ENCODE measurements around the gene PCDHB4. TPM values are rescaled to one million over a fixed set of nuclear protein-coding genes. Genes with fewer than 3 reads are reported as not detected.

Gene PCDHB4
- total and polyA plus RNA-seq, 2 of the 8 experiments (the other 6 are each of a cell fraction or from before 2014, with no cell fraction given): 1.3 to 1.5 TPM

- ChIA-PET CTCF (ENCODE audit: partially characterized antibody) (interaction anchor here (0.7 to 3.3 kb wide), 45 partner anchors 8 to 442 kb away, joined by 3 to 23 read pairs (median 4); partner anchors contain the start of genes PCDHA4, PCDHB10, PCDHB11 and PCDHB13), POLR2A (ENCODE audit: partially characterized antibody) (interaction anchor here (1.3 to 2.0 kb wide), 3 partner anchors 14 to 198 kb away, joined by 4 to 11 read pairs (median 4); partner anchors contain the start of genes PCDHB5 and TAF7)
- Histone ChIP-seq H3K23me2 (ENCODE audit: low read depth, low read length) (no peaks in the 10 kb centered on the region), H4K5ac (ENCODE audit: insufficient read length, low read depth, low read length) (no peak overlapping the region), H2BK15ac (ENCODE audit: low read length) (no peak overlapping the region), H3K9me3 (ENCODE audit: insufficient read depth in 2 of 2, low read depth in 1 of 2, low read length in 1 of 2) (no peaks in the 10 kb centered on the region; a peak in 1 of 4 replicates), H3K56ac (replicated peaks; ENCODE audit: insufficient read length, low read depth, low read length) (no peak overlapping the region), H3K18ac (ENCODE audit: extremely low read depth, low read length) (no peak overlapping the region), H2AK5ac (ENCODE audit: low read depth, low read length) (no peak overlapping the region), H3K23ac (ENCODE audit: insufficient read length) (no peak overlapping the region), H3K9ac (replicated peaks in 1 of 4; ENCODE audit: extremely low read depth in 1 of 4, low read depth in 3 of 4, low read length in 3 of 4) (no peak overlapping the region), H2AFZ (ENCODE audit: low read length) (no peak overlapping the region), H2BK5ac (ENCODE audit: low read depth, low read length) (no peak overlapping the region), H3K4me1 (replicated peaks in 1 of 4; ENCODE audit: control insufficient read depth in 3 of 4, insufficient read depth in 4 of 4, low read length in 3 of 4) (no peaks in the 10 kb centered on the region), H3K79me1 (ENCODE audit: low read depth, low read length) (no peaks in the 10 kb centered on the region), H3K79me2 (ENCODE audit: control insufficient read depth in 1 of 2, insufficient read depth in 2 of 2, low read length in 2 of 2) (no peaks in the 10 kb centered on the region), H3K4me2 (ENCODE audit: insufficient read depth in 1 of 2, low read depth in 2 of 2, low read length in 2 of 2) (peak overlapping the region in 1 of 2 experiments; percentile 32; a peak in 1 of 4 replicates), H3K36me3 (ENCODE audit: control insufficient read depth in 2 of 4, insufficient read depth in 4 of 4, low read length in 3 of 4) (no peaks in the 10 kb centered on the region), H2BK12ac (ENCODE audit: low read depth, low read length) (no peak overlapping the region), H3K4ac (replicated peaks; ENCODE audit: insufficient read length, low read depth, low read length) (no peak overlapping the region), H4K8ac (ENCODE audit: extremely low read depth, insufficient read depth, low read length) (no peak overlapping the region), H3K14ac (ENCODE audit: insufficient read length) (no peak overlapping the region), H2BK120ac (replicated peaks; ENCODE audit: low read depth, low read length) (no peak overlapping the region), H2BK20ac (ENCODE audit: low read length) (no peak overlapping the region), H4K20me1 (replicated peaks in 1 of 2; ENCODE audit: control insufficient read depth in 1 of 2, insufficient read depth in 2 of 2, low read length in 2 of 2) (no peaks in the 10 kb centered on the region), H3K27ac (ENCODE audit: low read depth, low read length) (no peak overlapping the region), H3K27me3 (replicated peaks in 1 of 4; ENCODE audit: control insufficient read depth in 3 of 4, extremely low read depth in 1 of 4, insufficient read depth in 3 of 4, low read length in 3 of 4) (no peaks in the 10 kb centered on the region), H3K4me3 (ENCODE audit: extremely low read depth in 1 of 4, insufficient read depth in 2 of 4, low read depth in 3 of 4, low read length in 4 of 4) (no peak overlapping the region; a peak in 2 of 8 replicates), H4K91ac (replicated peaks; ENCODE audit: insufficient read length, low read length) (no peak overlapping the region)
- FAIRE-seq: no peak
- 96% methylated on average over 12 of the region's 12 CpGs; no CpG with 5 or more reads in 1 of the 2 experiments for WGBS, 2 experiments (ENCODE audit: extremely low coverage in 1 of 2, insufficient coverage in 1 of 2, insufficient read length in 1 of 2, insufficient replicate concordance in 2 of 2, low coverage in 1 of 2, low lambda C conversion rate in 2 of 2, missing lambda C conversion rate in 1 of 2)
- no peak for DNase-seq (ENCODE audit: low read depth in 1 of 2, low spot score in 2 of 2)
- TF ChIP-seq RXRA (IDR thresholded peaks at IDR 0.05; ENCODE audit: insufficient read depth, low read depth, low read length) (no peak), MAFK (IDR thresholded peaks at IDR 0.05; ENCODE audit: low read depth, low read length) (no peak), CTBP2 (IDR thresholded peaks at IDR 0.05; ENCODE audit: borderline replicate concordance, insufficient read depth, insufficient read length, low read length) (no peak), POLR2AphosphoS5 (IDR thresholded peaks at IDR 0.05; ENCODE audit: low read depth, low read length) (no peak), TCF12 (IDR thresholded peaks at IDR 0.05; ENCODE audit: low read depth, low read length) (no peak), SRF (IDR thresholded peaks at IDR 0.05; ENCODE audit: low read depth, low read length) (no peak), SIN3A (conservative IDR thresholded peaks at IDR 0.05 in 1 of 2, IDR thresholded peaks at IDR 0.05 in 1 of 2; ENCODE audit: low read depth in 1 of 2, low read length in 2 of 2) (no peak), SP2 (IDR thresholded peaks at IDR 0.05; ENCODE audit: low read length) (no peak), EP300 (IDR thresholded peaks at IDR 0.05; ENCODE audit: borderline replicate concordance in 1 of 2, low read depth in 2 of 2, low read length in 2 of 2) (no peak), CHD1 (IDR thresholded peaks at IDR 0.05; ENCODE audit: low read depth, low read length) (no peak), TAF7 (optimal IDR thresholded peaks at IDR 0.05; ENCODE audit: borderline replicate concordance, low read depth, low read length) (no peak), RNF2 (IDR thresholded peaks at IDR 0.05; ENCODE audit: borderline replicate concordance, low read depth, low read length, missing control alignments, poor library complexity, severe bottlenecking) (no peak), HDAC6 (IDR thresholded peaks at IDR 0.05; ENCODE audit: low read depth, low read length) (no peak), ASH2L (IDR thresholded peaks at IDR 0.05; ENCODE audit: low read length) (no peak)
Measured at GRCh38 chr5:141121985-141122384, 367 bp downstream of the PCDHB4 start.

Measured in H1 (cell line).